Skin epidermis (tissue), 12 donors: ENCODE results near the gene KAT6B.
"Not testable (repeated sequence)": the region's sequence is repeated elsewhere in the genome, so short reads cannot be mapped to it uniquely, and the experiment has no call there.

Source experiments
- H3K27ac ChIP-seq, 21 experiments: fragments of 200-600 bp; sonication (generic) in 11 of 21; one replicate each; pipeline ENCODE4 v1.5.0; 2020; ENCODE audit warnings: mild to moderate bottlenecking in 3 of 21, inconsistent platforms in 2 of 21, moderate library complexity in 2 of 21
- H3K4me3 ChIP-seq, 7 experiments: fragments of 200-600 bp; sonication (generic) in 2 of 7; one replicate each; pipeline ENCODE4 v1.5.0; 2020; ENCODE audit warnings: inconsistent platforms in 2 of 7, mild to moderate bottlenecking in 2 of 7, moderate library complexity in 1 of 7

Gene KAT6B

DNA sequence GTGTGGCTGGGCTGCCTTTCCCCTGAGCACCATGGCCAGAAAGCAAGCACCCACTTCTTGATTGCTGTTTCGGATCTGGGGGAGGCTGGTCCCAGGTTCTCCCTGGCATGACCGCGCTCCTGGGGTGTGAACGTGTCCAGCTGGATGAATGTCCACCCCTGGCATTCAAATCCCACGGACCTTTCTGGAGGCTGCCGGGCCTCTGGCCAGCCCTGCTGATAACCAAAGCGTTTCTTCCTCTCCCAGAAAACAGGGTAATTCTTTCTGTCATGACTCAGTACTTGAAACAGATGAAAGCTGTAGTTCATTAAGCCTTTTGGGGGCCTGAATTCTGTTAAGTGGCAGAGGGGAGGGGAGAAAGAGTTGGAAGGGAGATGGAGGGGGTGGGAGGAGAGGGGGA, 211.9 kb downstream of the KAT6B start:
- Histone ChIP-seq H3K27ac (peak overlapping the region in 3 of 21 experiments; percentile 40 to 43 (median 41)), H3K4me3 (no peak overlapping the region)

DNA sequence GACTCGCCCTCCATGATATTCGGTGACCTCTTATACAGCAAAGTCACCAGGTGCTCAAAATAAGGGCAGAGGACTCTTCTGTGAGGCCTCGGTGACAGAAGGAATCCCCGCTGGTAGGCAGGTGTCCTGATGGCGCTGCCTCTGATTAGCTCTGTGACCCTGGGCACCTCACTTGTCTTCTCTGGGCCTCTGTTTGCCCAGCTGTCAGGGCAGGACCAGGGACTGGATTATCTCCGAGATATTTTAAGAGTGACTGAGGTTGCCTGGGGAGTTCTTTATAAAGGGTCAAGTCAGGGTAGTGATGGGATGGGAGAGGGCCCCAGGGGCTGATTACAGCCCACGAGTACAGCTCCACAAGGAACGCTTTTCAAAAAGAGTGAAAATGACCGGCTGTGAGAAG, 214.2 kb downstream of the KAT6B start:
- no peak overlapping the region for H3K27ac ChIP-seq
- H3K4me3 ChIP-seq, result no peak overlapping the region

DNA sequence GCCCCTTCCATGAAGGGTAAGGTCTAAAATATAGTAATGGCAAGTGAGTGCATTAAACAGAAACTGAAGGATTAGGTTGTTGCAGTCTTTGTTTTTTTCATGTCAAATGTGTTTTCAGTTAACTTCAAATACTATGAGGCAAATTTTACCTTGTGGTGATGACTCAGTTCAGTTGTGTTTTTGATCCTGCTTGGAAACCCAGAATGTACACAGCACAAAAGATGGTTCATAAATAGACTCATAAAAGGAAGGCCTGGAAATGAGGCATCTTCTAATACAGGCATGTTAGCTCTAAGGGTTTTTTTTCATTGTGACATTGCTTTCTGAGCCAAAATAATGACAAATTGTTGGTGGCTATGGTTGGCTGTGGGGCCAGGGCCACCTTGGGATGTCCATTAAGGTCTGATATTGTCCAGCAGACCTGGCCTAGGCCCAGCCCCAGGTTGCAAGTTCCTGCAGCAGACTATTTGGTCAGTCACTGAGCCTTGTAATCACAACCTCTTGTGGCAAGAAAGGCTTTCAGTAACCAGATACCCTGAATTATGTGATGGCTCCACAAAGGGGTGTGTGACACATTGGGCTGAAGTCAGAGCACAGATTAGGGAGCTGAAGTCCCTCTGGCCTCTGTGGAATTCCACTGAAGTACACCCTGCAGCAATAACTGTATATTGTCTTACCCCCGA, 216.0 kb downstream of the KAT6B start:
- Histone ChIP-seq H3K4me3 (no peak overlapping the region), H3K27ac (peak overlapping the region in 4 of 21 experiments; percentile 24 to 70 (median 40))

DNA sequence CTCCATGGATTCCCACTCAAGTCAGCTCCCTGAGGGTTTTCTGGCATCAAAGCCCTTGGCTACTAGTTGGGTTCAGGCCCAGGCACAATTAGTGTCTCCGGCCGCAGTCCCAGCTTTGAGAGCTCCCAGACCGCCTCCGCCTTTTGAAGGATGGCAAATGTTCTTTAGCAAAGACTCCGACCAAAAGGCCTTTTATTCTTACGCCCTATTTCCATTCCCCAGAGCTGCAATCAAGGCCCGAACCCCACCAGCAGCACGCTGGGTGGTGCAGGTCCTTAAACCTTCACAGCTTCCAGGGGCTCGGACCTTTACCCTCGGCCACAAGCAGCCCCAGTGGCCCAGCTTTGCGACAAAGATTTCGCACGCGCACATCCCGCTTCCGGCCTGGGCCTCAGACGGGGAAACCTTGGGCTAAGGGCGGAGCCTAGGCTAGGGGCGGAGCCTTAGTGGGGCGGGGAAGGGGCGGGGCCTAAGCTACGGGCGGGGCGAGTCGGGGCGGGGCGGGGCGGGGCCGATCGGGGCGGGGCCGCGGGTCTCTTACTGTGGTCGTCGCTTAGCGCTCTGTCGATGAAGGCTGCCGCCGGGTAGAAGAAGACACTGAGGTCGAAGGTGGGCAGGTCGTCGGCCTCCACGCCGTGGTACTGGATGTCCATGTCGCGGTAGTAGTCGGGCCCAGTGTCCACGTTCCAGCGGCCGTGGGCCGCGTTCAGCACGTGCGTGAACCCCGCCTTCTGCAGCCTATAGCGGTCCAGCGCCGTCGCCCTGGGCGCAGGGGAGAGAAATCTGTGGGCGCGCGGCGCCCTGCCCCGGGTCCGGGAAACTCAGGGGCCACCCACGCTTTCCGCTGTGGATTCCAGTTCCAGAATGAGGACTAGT, 217.1 kb downstream of the KAT6B start:
- H3K4me3 ChIP-seq, result peak overlapping the region in 4 of 7 experiments; percentile 3 to 11 (median 6)
- H3K27ac ChIP-seq, result peak overlapping the region in 3 of 21 experiments; percentile 26 to 70 (median 53)

DNA sequence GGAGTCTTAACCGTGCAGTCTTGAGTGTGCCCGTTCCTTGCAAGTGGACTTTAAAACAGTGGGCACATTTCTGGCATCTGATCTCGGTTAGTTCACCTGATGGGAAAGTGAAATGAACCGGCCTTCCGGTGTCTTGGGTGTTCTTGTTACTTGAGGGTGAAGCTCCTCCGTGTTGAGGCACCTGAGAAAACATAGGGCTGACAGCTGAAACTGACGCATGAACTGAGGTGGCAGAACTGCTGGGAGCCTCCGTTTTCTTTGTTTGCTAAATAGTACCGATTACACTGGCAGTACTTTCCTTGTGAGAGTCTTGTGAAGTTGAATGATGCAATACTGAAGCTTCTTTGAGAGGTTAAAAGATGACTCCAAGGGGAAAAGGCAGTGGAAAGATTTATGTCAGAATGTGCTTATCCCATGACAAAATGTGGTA, 222.3 kb downstream of the KAT6B start:
- Histone ChIP-seq H3K27ac (no peak overlapping the region), H3K4me3 (no peak overlapping the region)

DNA sequence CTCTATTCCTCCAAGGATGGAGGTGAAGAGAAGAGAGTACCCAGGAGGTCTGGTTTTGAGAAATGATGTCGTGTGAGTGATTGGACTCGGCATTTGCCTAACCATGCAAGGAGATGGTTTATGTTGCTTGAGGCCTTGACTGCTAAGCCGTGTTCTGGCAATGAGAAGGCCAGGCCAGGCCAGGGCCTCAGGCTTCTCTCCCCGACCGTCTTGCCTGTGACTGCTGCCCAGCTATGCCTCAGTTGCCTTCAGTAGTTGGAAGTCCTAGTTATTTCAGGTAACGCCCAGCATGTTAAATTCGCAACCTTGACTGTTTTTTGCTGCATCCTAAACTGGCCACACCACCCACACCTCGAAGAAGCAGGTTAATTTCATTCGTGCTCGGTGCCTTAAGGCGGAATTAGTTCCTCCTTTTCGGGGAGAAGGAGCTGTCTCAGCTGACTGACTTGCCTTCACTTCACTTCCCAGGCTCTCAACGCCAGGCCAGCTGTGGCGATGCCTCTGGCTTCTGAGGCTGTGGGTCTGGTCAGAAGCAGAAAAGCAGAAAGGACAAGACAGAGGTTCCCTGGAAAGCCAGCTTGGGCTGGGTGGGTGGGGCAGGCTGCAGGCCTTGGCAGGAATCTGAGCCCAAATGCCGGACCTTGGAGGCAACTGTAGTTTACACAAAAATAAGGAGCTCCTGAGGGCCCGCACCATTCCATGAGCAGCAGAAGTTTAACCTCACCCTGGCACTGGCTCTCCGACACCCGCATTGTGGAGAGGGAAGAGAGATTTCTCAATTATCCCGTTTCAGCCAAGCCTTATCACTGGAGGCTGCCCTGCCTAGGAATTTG, 223.1 kb downstream of the KAT6B start:
- no peak overlapping the region for H3K27ac ChIP-seq
- no peak overlapping the region for H3K4me3 ChIP-seq

DNA sequence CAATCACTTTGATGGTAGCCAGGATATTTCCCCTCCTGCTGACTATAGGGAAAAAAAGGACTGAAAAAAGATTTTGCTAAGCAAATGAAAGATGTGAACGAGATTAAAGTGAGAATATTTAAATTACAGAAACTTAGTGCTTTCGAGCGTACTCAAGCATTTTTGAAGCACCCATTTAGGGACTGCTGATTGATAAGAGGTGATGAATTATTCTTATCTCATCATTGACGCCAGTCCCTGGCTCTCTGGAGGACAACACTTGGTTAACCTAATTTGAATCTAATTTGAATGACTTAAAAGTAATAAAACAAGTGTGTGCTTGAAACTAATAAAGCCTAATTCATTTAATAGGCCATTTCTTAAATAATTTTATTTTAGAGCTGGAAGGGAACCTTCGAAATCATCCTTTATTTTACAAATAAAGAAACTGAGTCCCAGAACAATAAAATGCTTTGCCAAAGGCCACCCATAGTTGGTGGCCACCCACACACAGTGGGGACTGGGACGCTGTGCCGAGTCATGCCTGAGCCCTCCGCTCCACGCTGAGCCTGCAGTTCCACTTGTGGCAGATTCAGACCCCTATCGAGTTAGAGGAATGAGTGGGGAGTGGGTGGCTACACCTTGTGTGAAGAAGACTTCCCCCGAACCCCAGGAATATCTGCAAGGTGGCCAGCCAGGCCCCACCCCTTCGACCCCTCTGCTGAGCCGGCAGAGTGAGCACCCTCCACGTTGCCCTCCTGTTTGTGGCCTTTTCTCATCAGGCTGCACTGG, 223.9 kb downstream of the KAT6B start:
- Histone ChIP-seq H3K27ac (no peak overlapping the region), H3K4me3 (no peak overlapping the region)

DNA sequence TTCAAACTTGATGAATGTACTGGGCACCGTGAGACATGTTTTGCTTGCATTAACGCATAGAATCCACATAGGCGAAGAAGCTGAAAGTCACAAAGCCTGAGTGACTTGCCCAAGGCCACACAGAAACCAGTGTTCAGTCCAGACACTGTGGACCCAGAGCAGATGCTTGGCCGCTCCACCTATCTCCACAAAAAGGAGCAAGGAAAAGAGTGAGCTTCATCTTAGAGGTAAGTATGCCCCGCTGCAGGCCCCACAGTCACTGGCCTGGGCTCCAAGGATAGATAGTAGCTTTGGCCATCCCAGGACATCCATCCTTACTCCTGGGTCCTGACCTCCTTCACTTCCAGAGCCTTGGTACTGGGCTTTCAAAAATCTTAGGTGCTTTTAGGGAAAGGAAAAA, 224.9 kb downstream of the KAT6B start:
- no peak overlapping the region for H3K27ac ChIP-seq
- no peak overlapping the region for H3K4me3 ChIP-seq

DNA sequence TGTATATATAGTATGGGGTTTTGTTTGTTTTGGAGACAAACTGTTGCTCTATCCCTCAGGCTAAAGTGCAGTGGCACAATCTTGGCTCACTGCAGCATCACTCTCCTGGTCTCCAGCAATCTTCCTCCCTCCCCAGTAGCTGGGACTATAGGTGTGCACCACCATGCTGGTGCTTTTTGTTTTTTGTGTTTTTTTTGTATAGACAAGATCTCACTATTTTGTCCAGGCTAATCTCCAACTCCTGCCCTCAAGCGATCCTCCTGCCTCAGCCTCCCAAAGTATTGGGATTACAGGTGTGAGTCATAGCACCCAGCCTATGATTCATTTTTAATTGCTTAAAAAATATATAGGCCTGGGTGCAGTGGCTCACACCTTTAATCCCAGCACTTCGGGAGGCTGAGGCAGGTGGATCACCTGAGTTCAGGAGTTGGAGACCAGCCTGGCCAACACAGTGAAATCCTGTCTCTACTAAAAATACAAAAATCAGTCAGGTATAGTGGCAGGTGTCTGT, 229.6 kb downstream of the KAT6B start:
- H3K27ac ChIP-seq, H3K4me3 ChIP-seq: not testable (repeated sequence)

DNA sequence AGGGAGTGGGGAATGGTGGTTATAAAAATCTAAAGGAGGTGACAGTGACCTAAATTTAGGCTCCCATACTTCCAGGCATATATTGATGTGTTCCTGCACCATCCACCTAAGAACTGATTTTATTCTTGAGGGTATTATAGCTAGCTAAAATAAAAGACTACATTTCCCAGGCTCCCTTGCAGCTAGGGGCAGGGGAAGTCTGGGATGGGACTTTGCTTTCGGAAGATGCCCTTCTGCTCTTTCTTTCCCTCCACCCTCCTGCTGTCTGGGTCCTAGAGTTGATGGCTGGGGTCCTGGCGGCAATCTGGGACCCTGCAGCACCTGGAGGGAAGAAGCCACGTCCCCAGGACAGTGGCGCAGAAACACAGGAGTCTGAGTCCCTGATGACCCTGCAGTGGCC, 231.3 kb downstream of the KAT6B start:
- H3K27ac ChIP-seq, result peak overlapping the region in 9 of 21 experiments; percentile 10 to 61 (median 52)

DNA sequence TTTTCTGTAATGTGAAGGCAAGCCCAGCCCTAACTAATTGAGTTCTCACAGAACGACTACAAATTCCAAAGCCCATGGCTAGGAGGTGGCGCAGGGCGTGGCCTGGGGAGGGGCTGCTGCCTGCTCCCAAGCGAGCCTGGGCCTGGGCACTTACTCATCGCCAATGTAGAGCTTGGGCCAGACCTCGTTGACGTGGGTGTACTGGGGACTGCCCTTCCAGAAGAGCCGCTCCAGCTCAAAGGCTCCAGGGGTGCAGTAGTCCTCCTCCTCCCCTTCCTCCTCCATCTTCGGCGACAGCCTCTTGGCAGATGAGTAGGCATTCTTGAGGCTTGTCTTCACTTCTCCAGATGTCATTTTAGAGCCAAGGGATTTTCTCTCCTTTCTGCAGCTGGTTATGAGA, 231.8 kb downstream of the KAT6B start:
- Histone ChIP-seq H3K27ac (peak overlapping the region in 10 of 21 experiments; percentile 10 to 61 (median 51)), H3K4me3 (peak overlapping the region in 3 of 7 experiments; percentile 8 to 13 (median 11))

More for the DNA sequence above, 231.3 kb downstream of the KAT6B start:
- peak overlapping the region in 3 of 7 experiments; percentile 8 to 13 (median 11) for H3K4me3 ChIP-seq

DNA sequence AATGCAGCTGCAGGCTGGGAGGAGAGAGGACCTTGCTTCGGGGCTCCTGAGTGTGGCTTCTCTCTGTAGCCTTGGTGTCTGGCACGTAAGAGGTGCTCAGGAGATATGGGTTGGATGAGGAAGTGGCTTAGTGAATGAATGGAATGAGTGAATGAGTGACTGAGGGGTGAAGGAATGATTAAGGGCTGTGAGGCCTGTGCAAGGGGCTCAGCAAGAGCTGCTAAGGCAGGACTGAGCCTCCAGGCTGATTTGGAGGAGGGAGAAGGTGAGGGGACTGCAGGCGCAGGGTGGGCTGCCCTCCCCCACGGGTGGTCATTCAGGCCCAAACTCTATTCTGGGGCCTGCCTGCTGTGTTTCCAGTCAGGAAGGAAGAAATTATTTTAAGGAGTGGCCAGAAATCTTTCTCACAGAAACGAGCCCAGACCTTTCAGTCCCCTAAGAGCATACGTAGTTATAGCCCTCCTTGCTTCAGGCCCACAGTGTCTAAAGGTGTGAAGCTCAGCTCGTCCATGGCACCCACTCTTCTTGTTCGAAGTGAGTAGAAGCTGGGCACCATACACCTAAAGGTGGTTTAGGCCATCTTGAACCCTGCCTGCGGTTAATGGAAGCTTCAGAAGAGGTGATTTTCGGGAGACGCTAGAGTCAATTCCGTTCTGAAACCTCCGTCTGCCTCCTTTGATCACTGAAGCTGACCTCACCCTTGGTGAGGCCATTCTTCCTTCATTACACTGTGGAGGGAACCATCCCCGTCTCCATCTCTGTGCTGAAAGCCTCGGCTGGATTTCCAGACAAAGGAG, 235.5 kb downstream of the KAT6B start:
- H3K4me3 ChIP-seq, result no peak overlapping the region
- H3K27ac ChIP-seq, result peak overlapping the region in 16 of 21 experiments; percentile 8 to 86 (median 56)

DNA sequence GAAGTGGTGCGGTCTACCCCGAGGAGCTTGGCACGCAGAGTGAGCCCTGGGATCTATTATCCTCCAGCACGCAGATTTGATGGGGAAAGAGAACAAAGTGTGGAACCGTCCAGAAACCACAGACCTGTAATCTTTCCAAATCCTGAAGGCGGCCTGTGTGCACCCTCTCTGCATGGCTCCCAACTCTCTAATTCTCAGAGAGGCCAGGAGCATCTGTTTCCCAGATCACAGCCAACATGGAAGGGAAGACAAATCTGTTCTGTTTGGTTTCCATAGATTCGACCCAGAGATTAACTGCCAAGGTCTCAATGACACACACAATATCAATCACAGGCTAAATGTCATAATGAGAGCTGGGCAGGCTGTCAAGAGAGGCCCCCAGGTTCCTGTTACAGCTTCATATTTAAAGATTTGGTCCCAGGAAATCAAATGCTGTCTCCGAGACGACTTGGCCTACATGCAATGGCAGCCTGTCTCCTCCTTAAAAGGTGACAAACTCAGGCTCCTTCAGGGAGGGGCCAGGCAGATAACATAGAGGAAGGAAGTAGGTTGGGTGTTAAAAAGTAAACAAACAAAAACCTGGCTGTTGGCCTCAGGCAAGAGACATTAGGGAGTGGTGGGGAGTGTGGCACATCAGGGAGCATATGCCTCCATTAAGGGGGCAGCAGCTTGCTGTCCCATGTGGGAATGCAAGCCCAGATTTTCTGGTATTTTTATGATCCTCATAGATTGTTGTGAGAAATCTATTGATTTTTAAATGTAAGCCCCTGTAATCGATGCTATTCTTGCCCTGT, 236.3 kb downstream of the KAT6B start:
- peak overlapping the region in 10 of 21 experiments; percentile 3 to 68 (median 32) for H3K27ac ChIP-seq
- H3K4me3 ChIP-seq, result no peak overlapping the region

DNA sequence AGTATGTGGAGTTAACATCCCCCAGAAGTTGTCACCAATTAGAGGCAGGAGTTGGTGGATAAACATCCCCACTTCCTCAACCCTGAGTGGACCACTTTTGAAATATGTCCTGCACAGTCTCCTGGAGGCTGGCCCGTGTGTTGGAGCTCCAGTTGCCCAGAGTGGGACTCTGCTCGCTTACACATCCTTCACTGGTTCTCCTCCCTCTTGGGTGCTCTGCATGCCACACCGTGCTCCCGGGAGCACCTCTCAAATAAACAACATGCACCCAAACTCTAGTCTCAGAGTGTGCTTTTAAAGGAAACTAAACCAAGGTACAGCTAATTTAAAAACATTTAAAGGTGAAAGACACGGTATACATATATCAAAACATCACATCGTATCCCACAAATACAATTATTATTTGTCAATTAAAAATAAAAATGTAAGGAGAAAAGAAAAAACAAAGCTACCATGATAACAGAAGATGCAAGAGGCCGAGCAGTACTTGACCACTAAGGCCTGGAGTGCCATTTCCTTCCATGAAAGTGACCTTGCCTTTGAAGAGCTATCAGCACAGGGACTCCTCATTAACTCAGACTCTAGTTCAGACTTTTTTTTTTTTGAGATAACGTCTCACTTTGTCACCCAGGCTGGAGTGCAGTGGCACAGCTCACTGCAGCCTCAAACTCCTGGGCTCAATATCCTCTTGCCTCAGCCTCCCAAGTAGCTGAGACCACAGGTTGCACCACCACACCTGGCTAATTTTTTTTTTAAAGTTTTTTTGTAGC, 237.2 kb downstream of the KAT6B start:
- no peak overlapping the region for H3K4me3 ChIP-seq
- peak overlapping the region in 4 of 21 experiments; percentile 23 to 63 (median 52) for H3K27ac ChIP-seq

DNA sequence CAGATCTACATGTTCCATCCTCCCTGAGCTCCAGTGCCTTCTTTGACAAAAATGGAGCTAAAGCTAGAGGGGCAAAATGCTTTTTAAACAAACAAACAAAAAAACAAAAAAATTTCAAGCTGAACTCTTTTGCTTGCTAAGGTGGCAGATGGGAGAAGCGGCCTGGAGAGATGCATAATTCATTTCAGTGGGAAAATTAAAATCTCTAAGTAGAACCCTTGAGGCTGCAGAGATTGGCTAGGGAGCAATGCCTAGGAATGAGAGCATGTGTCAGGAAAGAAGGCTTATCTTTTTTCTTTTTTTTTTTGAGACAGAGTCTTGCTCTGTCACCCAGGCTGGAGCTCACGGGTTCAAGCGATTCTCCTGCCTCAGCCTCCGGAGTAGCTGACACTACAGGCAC, 238.7 kb downstream of the KAT6B start:
- Histone ChIP-seq H3K27ac (peak overlapping the region in 1 of 21 experiments; percentile 23), H3K4me3 (no peak overlapping the region)

DNA sequence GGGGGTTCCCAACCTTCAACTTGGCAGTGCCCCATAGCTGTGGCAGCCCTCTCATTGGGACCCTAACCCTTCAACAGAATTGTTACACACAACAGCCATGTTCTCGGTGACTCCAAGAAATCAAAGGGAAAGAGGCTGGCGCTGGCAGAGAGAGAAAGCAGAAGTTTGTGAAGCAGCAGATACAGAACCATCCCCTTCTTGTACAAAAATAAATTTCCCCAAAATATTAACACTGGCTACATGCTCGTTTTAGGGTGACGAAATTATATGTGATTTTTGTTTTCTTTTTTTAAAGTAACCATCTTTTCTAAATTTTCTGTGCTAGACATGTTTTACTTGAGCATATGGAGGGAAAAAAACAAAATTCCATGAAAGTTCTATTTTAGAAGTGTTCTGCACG, 239.9 kb downstream of the KAT6B start:
- Histone ChIP-seq H3K27ac (no peak overlapping the region), H3K4me3 (no peak overlapping the region)

DNA sequence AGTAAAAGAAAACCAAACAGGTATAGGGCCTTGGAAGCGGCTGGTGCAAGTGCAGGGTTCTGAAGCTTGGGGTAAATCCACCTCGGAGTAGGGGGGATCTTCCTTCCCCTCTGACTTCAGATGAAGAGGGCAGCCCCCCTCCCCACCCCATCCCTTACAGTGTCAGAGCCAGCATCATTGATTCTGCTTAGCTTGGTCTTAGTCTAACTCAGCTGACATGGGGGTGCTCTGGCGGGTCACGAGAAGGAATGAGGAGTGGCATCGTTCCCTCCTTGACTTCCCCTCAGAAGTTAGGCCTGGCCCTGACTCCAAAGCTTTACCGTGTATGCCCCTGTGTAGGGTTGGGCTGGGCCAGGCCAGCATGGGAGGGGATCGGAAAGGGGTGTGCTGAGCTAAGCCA, 240.9 kb downstream of the KAT6B start:
- H3K27ac ChIP-seq, result no peak overlapping the region
- H3K4me3 ChIP-seq, result no peak overlapping the region
